Measurements from ENCODE around the gene MSANTD2.

Gene MSANTD2

GRCh38 chr11:124727474-124727873 is 72.7 kb downstream of the MSANTD2 start:
- no peak for DNase-seq

DNA sequence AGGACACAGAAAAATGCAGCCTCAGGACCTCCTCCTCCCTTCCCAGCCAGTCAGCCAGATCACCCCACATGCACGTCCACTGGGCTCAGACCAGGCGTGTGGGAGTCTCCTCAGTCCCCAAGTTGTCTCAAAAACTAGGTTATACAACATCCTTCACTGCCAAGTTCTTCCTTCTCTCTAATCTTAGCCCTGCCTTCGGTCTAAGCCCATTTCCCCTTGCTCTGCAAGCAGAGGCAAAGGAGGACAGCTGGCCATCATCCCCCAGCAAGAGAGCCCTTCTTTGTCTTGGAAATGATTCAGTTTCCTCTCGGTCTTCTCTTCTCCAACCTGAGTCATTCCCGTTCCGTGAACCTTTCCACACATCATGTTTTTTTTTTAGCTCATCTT is 74.5 kb downstream of the MSANTD2 start:
- no peak for DNase-seq

DNA sequence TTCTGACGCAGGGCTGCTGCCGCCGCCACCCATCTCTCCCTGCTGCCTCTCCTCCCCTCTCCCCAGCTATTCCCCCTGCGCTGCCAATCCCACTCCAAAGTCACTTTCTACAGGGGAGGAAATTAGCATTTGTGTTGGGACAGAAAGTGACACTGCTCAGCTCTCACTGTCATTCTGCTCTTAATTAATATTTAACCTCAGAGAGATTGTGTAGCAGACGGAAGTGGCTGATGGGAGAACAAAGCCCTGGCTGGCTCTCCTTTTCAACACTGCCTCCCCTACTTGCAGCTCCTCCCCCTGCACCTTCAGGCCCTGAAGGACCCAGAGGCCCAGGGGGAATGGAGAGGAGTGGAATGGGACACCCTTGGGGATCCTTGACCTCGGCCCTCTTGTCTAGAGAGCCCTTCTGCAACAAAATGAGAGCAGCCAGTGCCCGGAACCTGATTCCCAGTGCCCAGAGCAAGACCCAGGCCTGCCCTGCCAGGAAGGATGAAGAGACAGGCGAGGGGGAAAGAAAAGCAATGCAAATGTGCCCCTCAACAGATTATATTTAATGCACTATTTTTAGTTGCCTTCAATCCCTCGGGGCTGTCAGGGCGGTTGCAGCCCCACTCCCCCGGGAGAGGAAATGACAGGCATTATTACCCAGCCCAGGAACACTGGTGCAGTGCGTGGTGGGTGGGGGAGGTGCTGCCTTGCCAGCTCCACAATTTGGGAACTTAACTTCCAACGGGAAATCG is 75.1 kb downstream of the MSANTD2 start:
- no peak for DNase-seq

GRCh38 chr11:124722176-124722575 is 78.0 kb downstream of the MSANTD2 start:
- DNase-seq: no peak

DNA sequence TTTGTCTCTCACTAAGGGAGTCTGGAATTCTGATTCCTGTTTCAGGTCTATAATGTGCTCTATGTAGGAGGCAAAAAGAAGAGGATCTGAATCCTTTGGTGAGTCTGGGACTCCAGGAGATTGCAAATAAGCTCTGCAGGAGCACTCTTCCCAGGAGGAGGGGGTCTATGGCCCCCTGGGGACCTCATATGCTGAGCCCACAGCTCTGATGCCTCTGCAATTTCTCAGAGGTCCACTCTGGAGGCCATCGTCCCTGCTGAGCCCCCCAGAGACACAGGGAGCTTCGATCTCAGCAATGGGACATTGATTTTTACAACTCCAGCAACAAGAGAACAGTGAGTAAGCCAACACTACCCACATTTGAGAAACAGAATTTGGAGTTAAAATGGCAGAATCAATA is 80.7 kb downstream of the MSANTD2 start:
- DNase-seq: no peak

DNA sequence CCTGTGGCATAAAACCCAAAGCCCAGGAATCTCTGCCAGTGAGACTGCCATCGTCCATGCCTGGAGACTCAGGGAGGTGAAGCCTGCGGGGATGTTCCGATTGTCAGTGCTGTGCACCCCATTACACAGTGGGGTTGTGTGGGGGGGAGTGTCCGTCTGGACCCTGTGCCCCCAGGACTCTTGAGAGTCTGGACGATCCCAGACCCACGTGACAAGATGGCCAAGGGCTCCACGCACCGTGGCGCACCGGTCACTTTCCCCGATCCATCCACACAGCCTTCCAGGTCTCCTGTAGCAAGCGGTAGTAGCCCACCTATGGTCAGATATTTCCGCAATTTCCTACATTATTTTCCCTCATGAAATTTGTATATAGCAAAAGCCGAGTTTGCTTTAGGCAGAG is 81.4 kb downstream of the MSANTD2 start:
- DNase-seq: no peak

DNA sequence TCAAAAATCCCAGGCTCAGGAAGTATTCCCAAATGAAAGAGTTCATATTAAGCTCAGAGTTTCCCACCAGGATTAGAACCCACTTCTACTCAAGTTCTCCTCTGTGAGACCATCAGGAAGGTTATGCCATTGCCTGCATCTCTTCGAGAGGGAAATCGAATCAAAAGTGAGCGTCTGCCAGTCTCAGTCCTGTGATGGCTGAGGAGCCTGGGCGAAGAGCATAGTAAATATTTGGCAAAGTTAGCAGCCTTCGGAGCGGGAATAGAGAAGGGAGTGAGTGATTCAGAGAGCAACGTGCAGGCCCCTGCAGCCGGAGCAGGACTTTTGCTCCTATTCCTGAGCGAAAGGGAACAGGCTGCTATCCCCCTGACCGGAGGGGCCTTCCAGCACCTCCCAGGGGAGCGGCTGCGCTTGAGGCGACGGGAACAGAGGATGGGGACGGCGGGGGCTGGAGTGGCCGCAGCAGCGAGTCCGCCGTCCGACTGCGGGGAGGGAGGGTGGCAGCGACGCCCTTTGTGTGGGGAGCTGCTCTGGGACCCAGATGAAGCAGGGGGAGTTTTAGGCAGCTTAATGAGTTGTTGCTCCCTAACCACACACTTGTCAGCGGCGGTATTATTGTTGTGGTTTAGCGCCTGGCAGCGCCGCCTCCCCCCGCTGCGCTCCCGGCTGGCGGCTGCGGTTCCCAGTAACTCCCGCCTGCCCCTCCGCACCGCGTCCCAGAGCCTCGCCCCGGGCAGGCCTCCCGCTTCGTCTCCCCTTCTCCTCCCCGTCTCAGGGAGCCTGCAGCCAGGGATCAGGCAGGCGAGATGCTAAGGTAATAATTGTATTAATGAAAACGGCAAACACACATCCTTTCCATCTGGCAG is 82.2 kb downstream of the MSANTD2 start:
- no peak for DNase-seq

DNA sequence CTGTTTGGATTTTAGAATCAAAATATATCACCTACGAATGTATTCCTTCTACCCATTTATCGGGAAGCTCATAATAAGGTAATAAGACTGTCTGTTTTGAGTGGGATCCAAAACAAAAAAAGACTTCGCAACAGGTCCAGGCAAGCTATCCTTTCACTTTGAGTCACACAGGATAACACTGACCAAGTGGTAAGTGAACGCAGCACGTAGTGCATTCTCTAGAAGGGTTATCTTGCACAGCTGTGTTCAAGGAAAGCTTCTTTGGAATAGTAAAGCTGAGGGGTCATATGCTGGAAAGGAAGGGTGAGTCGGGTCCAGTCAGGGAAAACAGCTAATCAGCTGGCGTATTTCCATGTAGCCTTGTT is 82.8 kb downstream of the MSANTD2 start:
- DNase-seq: no peak

DNA sequence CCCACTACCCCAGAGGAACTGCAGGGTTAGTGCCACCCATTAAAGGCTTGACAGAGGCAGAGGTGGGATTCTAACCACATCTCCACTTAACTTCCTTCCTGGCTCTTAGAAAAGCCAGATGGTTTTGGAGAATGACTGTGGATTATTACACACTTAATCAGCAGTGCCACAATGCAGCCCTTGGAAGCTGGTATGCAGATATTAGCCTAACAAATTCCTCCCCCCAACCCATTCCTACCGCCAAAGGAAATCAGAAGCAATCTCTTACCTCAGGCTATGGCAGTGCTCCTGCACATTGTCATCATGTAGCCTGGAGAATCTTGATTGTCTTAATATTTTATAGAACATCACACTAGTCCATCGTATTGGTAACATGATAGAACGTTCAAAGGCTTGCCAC is 83.6 kb downstream of the MSANTD2 start:
- DNase-seq: no peak
